BE2C (cell line): ENCODE data around the gene GIGYF2.

Source experiments
- DNase-seq: peaks from one replicate; pipeline ENCODE4 v3.0.0-alpha.2; 2020
- H3K27me3 ChIP-seq: fragments of 250-450 bp; sonication (Bioruptor Pico); 2 replicates; pipeline ENCODE4 v1.5.1; 2020; ENCODE audit warnings: mild to moderate bottlenecking
- H3K36me3 ChIP-seq: fragments of 250-450 bp; sonication (Bioruptor Pico); 2 replicates; pipeline ENCODE4 v1.5.1; 2020; ENCODE audit warnings: mild to moderate bottlenecking
- H3K4me1 ChIP-seq: fragments of 250-450 bp; sonication (Bioruptor Pico); 2 replicates; pipeline ENCODE4 v1.5.1; 2020
- H3K4me3 ChIP-seq: 2 replicates; pipeline ENCODE4 v1.5.1; 2011; ENCODE audit warnings: low read depth, low read length
- H3K9me3 ChIP-seq: fragments of 250-450 bp; sonication (Bioruptor Pico); 2 replicates; pipeline ENCODE4 v1.5.1; 2020
- CTCF ChIP-seq: IDR thresholded peaks from 2 replicates; pipeline ENCODE4 v1.5.1; 2012; ENCODE audit warnings: mild to moderate bottlenecking, low read depth, low read length

The GIGYF2 gene

GRCh38 chr2:232880764-232881351 is 183.7 kb downstream of the GIGYF2 start:
- no peak for DNase-seq
- peaks cover 13% of the 10 kb centered on the region for H3K27me3 ChIP-seq
- H3K4me1 ChIP-seq, result no peaks in the 10 kb centered on the region
- no peaks in the 10 kb centered on the region for H3K36me3 ChIP-seq
- no peak overlapping the region for H3K4me3 ChIP-seq
- TF ChIP-seq CTCF, result no peak
- H3K9me3 ChIP-seq, result no peaks in the 10 kb centered on the region

GRCh38 chr2:232882085-232882484 is 185.0 kb downstream of the GIGYF2 start:
- no peaks in the 10 kb centered on the region for H3K36me3 ChIP-seq
- DNase-seq, result no peak
- peaks cover 3% of the 10 kb centered on the region; the same call in 1 of the 2 replicates for H3K27me3 ChIP-seq
- no peaks in the 10 kb centered on the region for H3K9me3 ChIP-seq
- no peak overlapping the region for H3K4me3 ChIP-seq
- TF ChIP-seq CTCF, result no peak
- no peaks in the 10 kb centered on the region for H3K4me1 ChIP-seq

DNA sequence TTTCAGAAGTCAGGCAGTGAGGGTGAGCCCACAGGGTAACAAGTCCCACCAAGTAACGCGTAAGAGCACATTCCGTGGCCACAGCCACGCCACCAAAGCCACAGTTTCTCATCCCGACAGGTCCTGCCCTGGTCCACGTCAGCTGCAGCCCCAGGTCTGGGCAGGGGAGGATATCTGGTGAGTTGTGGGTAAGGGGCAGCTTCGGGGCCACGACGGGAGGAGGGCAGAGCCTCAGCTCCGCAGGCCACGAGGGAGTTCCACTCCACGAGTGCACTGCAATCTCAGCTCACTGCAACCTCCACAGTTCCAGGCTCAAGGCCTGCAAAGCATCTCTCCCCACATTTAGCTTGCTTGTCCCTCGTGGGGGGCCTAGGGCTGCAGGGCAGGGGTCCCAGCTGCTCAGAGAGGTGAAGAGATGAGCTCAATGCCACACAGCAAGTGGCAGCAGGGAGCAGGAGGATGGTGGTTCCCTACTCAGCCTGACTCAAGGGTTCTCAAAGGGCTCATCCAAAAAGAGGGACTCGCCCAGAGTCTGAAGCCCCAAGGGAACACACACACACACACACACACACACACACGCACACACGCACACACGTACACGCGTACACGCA is 185.5 kb downstream of the GIGYF2 start:
- TF ChIP-seq CTCF, result no peak
- Histone ChIP-seq H3K9me3 (no peaks in the 10 kb centered on the region), H3K4me3 (no peak overlapping the region), H3K4me1 (no peaks in the 10 kb centered on the region), H3K36me3 (no peaks in the 10 kb centered on the region), H3K27me3 (no peaks in the 10 kb centered on the region)
- DNase-seq, result no peak

DNA sequence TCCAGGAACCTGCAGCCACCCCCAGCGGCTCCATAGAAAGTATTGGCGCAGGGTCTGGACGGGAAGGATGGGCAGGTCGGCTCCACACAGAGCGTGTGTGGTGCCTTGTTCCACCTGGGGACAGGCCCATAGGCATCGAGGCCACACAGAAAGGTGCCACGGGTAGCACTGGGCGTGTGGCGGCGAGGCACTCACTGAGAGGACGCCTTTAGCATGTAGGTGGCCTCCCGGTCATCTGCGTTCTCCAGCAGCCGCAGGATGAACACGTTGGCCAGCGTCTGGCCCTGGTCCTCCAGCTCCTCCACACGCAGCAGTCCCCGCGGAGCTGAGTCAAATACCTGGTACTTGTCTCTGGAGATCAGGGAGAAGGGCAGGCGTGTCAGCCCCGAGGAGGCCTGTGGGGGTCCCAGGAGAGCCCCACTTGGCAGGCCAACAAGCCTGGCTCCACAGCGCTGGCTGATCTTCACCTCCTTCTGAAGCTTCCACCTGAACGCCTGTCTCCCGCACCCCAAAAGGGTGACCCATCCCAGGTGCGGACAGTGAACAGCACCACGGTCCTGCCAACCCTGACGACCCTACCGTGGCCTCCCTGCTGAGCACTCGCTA is 186.1 kb downstream of the GIGYF2 start:
- H3K4me3 ChIP-seq, result no peak overlapping the region
- H3K36me3 ChIP-seq, result no peaks in the 10 kb centered on the region
- no peaks in the 10 kb centered on the region for H3K27me3 ChIP-seq
- no peak for TF ChIP-seq CTCF
- H3K4me1 ChIP-seq, result no peaks in the 10 kb centered on the region
- no peak for DNase-seq
- H3K9me3 ChIP-seq, result no peaks in the 10 kb centered on the region

GRCh38 chr2:232884001-232884421 is 186.9 kb downstream of the GIGYF2 start:
- Histone ChIP-seq H3K4me1 (no peaks in the 10 kb centered on the region), H3K27me3 (no peaks in the 10 kb centered on the region)

More at GRCh38 chr2:232884001-232884421, 186.9 kb downstream of the GIGYF2 start:
- H3K9me3 ChIP-seq, result no peaks in the 10 kb centered on the region
- no peak overlapping the region for H3K4me3 ChIP-seq
- TF ChIP-seq CTCF, result no peak
- H3K36me3 ChIP-seq, result no peaks in the 10 kb centered on the region
- DNase-seq, result no peak
